HEK293 (cell line): ENCODE results near the gene CEP85.

Source experiments
- ZNF19 ChIP-seq: fragments of 450-650 bp; formaldehyde crosslinking; IDR thresholded peaks from 2 replicates; pipeline ENCODE4; 2016; ENCODE audit warnings: missing biosample characterization, missing genetic modification characterization, low read depth
- TF ChIP-seq, protein P1 (sequence below): fragments of 450-650 bp; formaldehyde crosslinking; IDR thresholded peaks from 2 replicates; pipeline ENCODE4 v1.5.1; 2016; ENCODE audit warnings: missing biosample characterization, missing genetic modification characterization, low read depth

DNA sequence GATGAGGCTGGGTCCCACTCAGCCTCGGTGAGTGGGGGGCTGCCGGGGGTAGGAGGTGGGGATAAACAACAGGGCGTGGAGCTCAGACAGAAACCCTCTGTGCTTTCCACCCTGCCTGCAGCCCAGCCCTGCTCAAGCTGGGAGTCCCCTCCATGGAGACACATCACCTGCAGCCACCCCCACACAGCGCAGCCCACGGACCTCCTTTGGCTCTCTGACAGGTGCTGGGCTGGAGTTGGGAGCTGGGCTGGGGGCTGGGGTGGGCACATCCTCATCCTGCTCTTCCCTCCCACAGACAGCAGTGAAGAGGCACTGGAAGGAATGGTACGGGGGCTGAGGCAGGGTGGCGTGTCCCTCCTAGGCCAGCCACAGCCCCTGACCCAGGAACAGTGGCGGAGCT lies 45.5 kb upstream of the CEP85 start:
- TF ChIP-seq, protein P1, sequence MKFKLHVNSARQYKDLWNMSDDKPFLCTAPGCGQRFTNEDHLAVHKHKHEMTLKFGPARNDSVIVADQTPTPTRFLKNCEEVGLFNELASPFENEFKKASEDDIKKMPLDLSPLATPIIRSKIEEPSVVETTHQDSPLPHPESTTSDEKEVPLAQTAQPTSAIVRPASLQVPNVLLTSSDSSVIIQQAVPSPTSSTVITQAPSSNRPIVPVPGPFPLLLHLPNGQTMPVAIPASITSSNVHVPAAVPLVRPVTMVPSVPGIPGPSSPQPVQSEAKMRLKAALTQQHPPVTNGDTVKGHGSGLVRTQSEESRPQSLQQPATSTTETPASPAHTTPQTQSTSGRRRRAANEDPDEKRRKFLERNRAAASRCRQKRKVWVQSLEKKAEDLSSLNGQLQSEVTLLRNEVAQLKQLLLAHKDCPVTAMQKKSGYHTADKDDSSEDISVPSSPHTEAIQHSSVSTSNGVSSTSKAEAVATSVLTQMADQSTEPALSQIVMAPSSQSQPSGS (tag by site-specific recombination), result no peak
- TF ChIP-seq ZNF19, result no peak
